ENCODE measurements around the gene DRAM2. TPM values are rescaled to one million over a fixed set of nuclear protein-coding genes. Genes with fewer than 3 reads are reported as not detected.

DRAM2 gene
- total and polyA plus RNA-seq, 2 experiments from 2014 or later = 64.1 to 82.5 TPM

DNA sequence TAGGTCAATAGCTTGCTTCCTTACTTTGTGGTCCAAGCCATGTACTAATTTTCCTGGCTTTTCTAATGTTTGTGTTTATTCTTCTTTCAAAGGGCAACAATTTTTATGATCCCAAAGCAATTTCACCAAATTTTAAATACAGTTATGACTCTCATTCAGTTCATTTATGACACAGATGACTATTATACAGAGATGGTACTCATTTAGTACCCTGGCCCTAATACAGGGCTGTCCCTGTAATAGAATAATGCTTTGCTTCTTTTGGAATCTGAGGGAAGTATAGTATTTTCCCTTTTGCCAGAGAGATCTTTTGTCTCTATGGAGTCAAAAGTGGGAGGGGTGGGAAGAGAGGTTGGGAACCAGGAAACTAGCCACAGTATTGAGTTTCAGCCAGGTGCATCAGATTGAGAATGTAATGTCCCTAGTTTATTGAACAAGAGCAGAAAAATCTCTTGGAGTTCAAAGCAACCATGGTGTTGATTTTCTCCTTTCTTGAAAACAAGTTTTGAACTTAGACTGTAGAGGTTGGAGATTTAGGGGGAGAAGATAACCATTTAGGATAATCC is 40.2 kb upstream of the DRAM2 start:
- H3K4me3 ChIP-seq = no peak overlapping the region
- H3K9me2 ChIP-seq (ENCODE audit: insufficient read depth) = no peaks in the 10 kb centered on the region
- H3K27ac ChIP-seq = no peak overlapping the region
- in situ Hi-C loops (cut with MboI) = no loop called here
- H2AFZ ChIP-seq = no peak overlapping the region
- no peaks in the 10 kb centered on the region; the same call in 1 of the 2 replicates for H3F3A ChIP-seq (ENCODE audit: insufficient read depth)
- TF ChIP-seq EZH2 (IDR thresholded peaks at IDR 0.05; ENCODE audit: insufficient read depth, poor library complexity, severe bottlenecking) (no peak), EZH2phosphoT487 (IDR thresholded peaks at IDR 0.05; ENCODE audit: insufficient read depth, low read depth) (no peak)
- H4K20me1 ChIP-seq (ENCODE audit: insufficient read depth) = no peaks in the 10 kb centered on the region
- H3K79me2 ChIP-seq (ENCODE audit: insufficient read depth) = no peaks in the 10 kb centered on the region
- H3K4me2 ChIP-seq (ENCODE audit: unreplicated experiment) = no peak overlapping the region
- 0 out of 2 replicates have a peak, but pooled peaks cover 4% of the 10 kb centered on the region for H3K4me1 ChIP-seq (ENCODE audit: insufficient read depth)
- no peaks in the 10 kb centered on the region for H3K27me3 ChIP-seq (replicated peaks; ENCODE audit: insufficient read depth)
- no peaks in the 10 kb centered on the region for H3K9me3 ChIP-seq (ENCODE audit: low read depth)
- H3K36me3 ChIP-seq (ENCODE audit: low read depth) = peaks cover 33% of the 10 kb centered on the region
- no peak for DNase-seq
- H3K9ac ChIP-seq = no peak overlapping the region

DNA sequence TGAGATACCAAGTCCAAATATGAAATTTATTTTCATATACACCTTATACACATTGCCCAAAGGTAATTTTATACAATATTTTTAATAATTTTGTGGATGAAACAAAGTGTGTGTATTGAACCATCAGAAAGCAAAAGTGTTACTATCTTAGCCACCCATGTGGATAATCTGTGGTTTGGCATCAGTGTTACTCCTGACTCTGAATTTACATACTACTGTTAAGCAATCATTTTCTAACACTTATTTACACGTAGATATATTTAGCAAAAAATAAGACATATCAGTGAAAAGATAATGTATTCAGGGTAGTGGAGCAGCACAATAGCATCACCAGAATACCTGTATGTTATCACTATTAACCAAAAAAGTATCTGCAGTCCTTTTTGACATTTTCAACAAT is 36.8 kb upstream of the DRAM2 start:
- WGBS, 2 experiments (ENCODE audit: low coverage in 1 of 2, low lambda C conversion rate in 2 of 2, missing lambda C conversion rate in 2 of 2) = 89 to 100% methylated on average over 1 of the region's 1 CpG
- H3K79me2 ChIP-seq (ENCODE audit: insufficient read depth) = no peaks in the 10 kb centered on the region
- H3K9me2 ChIP-seq (ENCODE audit: insufficient read depth) = no peaks in the 10 kb centered on the region
- no peak overlapping the region for H3K9ac ChIP-seq
- H3K4me2 ChIP-seq (ENCODE audit: unreplicated experiment) = no peak overlapping the region
- no peak overlapping the region for H3K4me3 ChIP-seq
- H2AFZ ChIP-seq = no peak overlapping the region
- no peaks in the 10 kb centered on the region for H3K9me3 ChIP-seq (ENCODE audit: low read depth)
- H3K27ac ChIP-seq = no peak overlapping the region
- in situ Hi-C loops (cut with MboI) = no loop called here
- no peaks in the 10 kb centered on the region; the same call in 1 of the 2 replicates for H3K4me1 ChIP-seq (ENCODE audit: insufficient read depth)
- TF ChIP-seq EZH2 (IDR thresholded peaks at IDR 0.05; ENCODE audit: insufficient read depth, poor library complexity, severe bottlenecking) (no peak), EZH2phosphoT487 (IDR thresholded peaks at IDR 0.05; ENCODE audit: insufficient read depth, low read depth) (no peak)
- H3F3A ChIP-seq (ENCODE audit: insufficient read depth) = no peaks in the 10 kb centered on the region; the same call in 1 of the 2 replicates
- no peaks in the 10 kb centered on the region for H3K27me3 ChIP-seq (replicated peaks; ENCODE audit: insufficient read depth)
- H3K36me3 ChIP-seq (ENCODE audit: low read depth) = peaks cover 36% of the 10 kb centered on the region
- no peaks in the 10 kb centered on the region for H4K20me1 ChIP-seq (ENCODE audit: insufficient read depth)
- no peak for DNase-seq

DNA sequence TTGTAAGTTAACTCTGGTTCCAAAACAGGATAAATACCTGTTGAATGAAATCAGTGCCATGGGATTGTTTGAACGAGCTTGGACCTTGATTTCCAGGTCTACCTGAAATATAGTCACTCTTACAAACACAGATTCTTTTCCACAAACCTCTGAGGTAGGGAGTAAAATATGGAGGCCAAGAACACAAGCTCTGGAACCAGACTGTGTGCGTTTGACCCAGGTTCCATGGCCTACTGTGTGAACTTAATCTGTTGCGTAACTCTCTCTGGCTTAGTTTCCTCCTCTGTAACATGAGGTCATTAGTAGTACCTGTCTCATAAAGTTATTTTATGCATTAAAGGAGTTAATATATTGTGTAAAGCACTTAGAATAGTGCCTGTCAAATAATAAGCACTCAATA is 35.5 kb upstream of the DRAM2 start:
- Histone ChIP-seq H3K4me1 (ENCODE audit: insufficient read depth) (no peaks in the 10 kb centered on the region; the same call in 1 of the 2 replicates), H3F3A (ENCODE audit: insufficient read depth) (no peaks in the 10 kb centered on the region), H3K9me3 (ENCODE audit: low read depth) (no peaks in the 10 kb centered on the region), H3K9ac (no peak overlapping the region), H3K79me2 (ENCODE audit: insufficient read depth) (no peaks in the 10 kb centered on the region), H3K27ac (no peak overlapping the region), H3K27me3 (replicated peaks; ENCODE audit: insufficient read depth) (no peaks in the 10 kb centered on the region), H4K20me1 (ENCODE audit: insufficient read depth) (no peaks in the 10 kb centered on the region), H3K4me3 (no peak overlapping the region), H3K4me2 (ENCODE audit: unreplicated experiment) (no peak overlapping the region), H3K36me3 (ENCODE audit: low read depth) (peaks cover 43% of the 10 kb centered on the region), H3K9me2 (ENCODE audit: insufficient read depth) (no peaks in the 10 kb centered on the region), H2AFZ (no peak overlapping the region)
- in situ Hi-C loops (cut with MboI) = no loop called here
- no peak for DNase-seq
- TF ChIP-seq EZH2 (IDR thresholded peaks at IDR 0.05; ENCODE audit: insufficient read depth, poor library complexity, severe bottlenecking) (no peak), EZH2phosphoT487 (IDR thresholded peaks at IDR 0.05; ENCODE audit: insufficient read depth, low read depth) (no peak)
- 98 to 99% methylated on average over 3 of the region's 3 CpGs for WGBS, 2 experiments (ENCODE audit: low coverage in 1 of 2, low lambda C conversion rate in 2 of 2, missing lambda C conversion rate in 2 of 2)

DNA sequence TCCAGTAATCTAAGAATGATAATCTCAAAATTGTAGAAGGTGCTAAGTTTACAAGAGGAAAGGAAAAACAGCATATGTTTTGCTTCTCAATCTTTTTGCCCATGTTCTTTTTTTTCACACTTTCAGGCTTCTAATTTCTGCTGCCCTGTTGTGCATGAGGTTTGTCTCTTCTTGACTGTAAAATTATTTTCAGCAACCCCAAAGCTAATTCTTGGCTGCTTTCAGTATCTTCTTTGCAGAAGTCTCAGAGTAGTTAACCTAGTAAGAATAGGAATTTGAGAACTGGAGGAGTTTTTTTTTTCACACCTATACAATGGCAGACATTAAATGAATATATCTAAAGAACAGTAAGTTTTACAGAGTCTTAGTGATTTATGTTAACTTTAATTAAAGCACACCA is 34.2 kb upstream of the DRAM2 start:
- H3K36me3 ChIP-seq (ENCODE audit: low read depth) = peaks cover 46% of the 10 kb centered on the region

DNA sequence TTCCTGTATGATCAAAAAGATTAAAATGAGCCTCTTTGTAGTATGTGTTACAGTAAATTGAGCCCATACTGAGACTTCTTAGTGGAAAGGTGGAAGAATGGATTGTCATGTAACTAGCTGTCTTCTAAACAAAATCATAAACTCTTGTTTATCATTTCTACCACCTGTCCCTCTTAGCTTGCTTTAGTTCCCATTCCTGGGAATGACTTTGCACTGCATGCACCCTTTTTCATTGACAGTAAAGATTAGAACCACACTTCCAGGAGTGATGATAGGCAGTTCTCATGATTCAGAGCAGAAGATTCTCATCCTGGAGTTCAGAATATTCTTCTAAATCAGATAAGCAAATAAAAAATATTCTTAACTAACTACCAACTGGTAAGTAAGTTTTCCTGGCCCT is 32.6 kb upstream of the DRAM2 start:
- in situ Hi-C loops (cut with MboI) = no loop called here

More for the DNA sequence above, 34.2 kb upstream of the DRAM2 start:
- TF ChIP-seq EZH2phosphoT487 (IDR thresholded peaks at IDR 0.05; ENCODE audit: insufficient read depth, low read depth) = no peak
- no peak for TF ChIP-seq EZH2 (IDR thresholded peaks at IDR 0.05; ENCODE audit: insufficient read depth, poor library complexity, severe bottlenecking)
- H3K79me2 ChIP-seq (ENCODE audit: insufficient read depth) = 0 out of 2 replicates have a peak, but pooled peaks cover under 1% of the 10 kb centered on the region
- no peak overlapping the region for H3K9ac ChIP-seq
- no peaks in the 10 kb centered on the region for H4K20me1 ChIP-seq (ENCODE audit: insufficient read depth)
- H3K27me3 ChIP-seq (replicated peaks; ENCODE audit: insufficient read depth) = no peaks in the 10 kb centered on the region
- no peaks in the 10 kb centered on the region for H3K9me3 ChIP-seq (ENCODE audit: low read depth)
- H3F3A ChIP-seq (ENCODE audit: insufficient read depth) = no peaks in the 10 kb centered on the region
- H2AFZ ChIP-seq = no peak overlapping the region
- no peaks in the 10 kb centered on the region for H3K9me2 ChIP-seq (ENCODE audit: insufficient read depth)
- in situ Hi-C loops (cut with MboI) = no loop called here
- no peak overlapping the region for H3K27ac ChIP-seq
- DNase-seq = no peak
- H3K4me1 ChIP-seq (ENCODE audit: insufficient read depth) = no peaks in the 10 kb centered on the region; the same call in 1 of the 2 replicates
- no peak overlapping the region for H3K4me3 ChIP-seq
- no peak overlapping the region for H3K4me2 ChIP-seq (ENCODE audit: unreplicated experiment)

More for the DNA sequence above, 32.6 kb upstream of the DRAM2 start:
- no peaks in the 10 kb centered on the region for H4K20me1 ChIP-seq (ENCODE audit: insufficient read depth)
- DNase-seq = no peak
- no peaks in the 10 kb centered on the region for H3K27me3 ChIP-seq (replicated peaks; ENCODE audit: insufficient read depth)
- H3F3A ChIP-seq (ENCODE audit: insufficient read depth) = no peaks in the 10 kb centered on the region
- H3K9ac ChIP-seq = no peak overlapping the region
- no peak for TF ChIP-seq EZH2phosphoT487 (IDR thresholded peaks at IDR 0.05; ENCODE audit: insufficient read depth, low read depth)
- no peak for TF ChIP-seq EZH2 (IDR thresholded peaks at IDR 0.05; ENCODE audit: insufficient read depth, poor library complexity, severe bottlenecking)
- peaks cover 43% of the 10 kb centered on the region for H3K36me3 ChIP-seq (ENCODE audit: low read depth)
- H3K4me3 ChIP-seq = no peak overlapping the region
- no peaks in the 10 kb centered on the region for H3K9me2 ChIP-seq (ENCODE audit: insufficient read depth)
- H3K79me2 ChIP-seq (ENCODE audit: insufficient read depth) = 0 out of 2 replicates have a peak, but pooled peaks cover 6% of the 10 kb centered on the region
- H3K4me1 ChIP-seq (ENCODE audit: insufficient read depth) = no peaks in the 10 kb centered on the region; the same call in 1 of the 2 replicates
- H3K9me3 ChIP-seq (ENCODE audit: low read depth) = no peaks in the 10 kb centered on the region
- no peak overlapping the region for H3K27ac ChIP-seq
- no peak overlapping the region for H2AFZ ChIP-seq
- H3K4me2 ChIP-seq (ENCODE audit: unreplicated experiment) = no peak overlapping the region
